GM21381 (cell line): Measurements from ENCODE around the gene PRPSAP2.

Source experiments
- ATAC-seq: cut with Tn5 transposase; IDR thresholded peaks from one replicate; pipeline ENCODE4 v1.9.1; 2021; ENCODE audit warnings: mild to moderate bottlenecking, moderate library complexity; ENCODE audit not compliant: unreplicated experiment

Gene PRPSAP2

DNA sequence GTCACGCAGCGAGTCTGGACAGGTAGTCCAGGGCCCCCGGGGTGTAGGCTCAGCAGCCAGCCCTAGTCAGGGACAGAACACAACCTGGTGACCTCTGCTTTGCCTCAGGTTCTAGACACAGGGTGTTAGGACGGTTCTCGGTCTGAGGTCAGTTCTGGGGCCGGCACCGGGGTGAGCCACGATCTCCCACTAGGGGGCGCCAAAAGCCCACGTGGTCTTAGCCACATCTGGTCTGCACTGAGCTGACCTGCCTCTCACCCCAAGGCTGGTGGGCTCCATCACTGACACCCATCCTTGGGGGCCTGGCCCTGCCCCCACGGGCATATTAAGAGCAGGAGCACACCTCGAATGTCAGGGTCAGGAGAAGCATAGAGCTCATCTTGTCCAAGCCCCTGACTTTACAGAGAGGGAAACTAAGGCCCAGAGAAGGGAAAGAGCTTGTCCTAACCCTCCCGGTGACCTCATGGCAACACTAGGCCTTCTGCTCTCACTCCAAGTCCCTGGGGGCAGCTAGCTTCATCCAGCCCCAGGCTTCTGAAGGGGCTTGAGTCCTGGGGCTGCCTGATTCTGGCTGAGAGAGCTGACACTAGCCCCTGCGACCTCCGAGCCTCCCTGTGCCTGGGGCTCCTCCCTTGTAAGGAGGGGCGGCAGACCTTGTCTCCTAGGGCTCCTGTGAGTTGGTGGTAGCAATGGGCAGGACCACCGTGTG is 103.0 kb downstream of the PRPSAP2 start:
- ATAC-seq, result no peak

DNA sequence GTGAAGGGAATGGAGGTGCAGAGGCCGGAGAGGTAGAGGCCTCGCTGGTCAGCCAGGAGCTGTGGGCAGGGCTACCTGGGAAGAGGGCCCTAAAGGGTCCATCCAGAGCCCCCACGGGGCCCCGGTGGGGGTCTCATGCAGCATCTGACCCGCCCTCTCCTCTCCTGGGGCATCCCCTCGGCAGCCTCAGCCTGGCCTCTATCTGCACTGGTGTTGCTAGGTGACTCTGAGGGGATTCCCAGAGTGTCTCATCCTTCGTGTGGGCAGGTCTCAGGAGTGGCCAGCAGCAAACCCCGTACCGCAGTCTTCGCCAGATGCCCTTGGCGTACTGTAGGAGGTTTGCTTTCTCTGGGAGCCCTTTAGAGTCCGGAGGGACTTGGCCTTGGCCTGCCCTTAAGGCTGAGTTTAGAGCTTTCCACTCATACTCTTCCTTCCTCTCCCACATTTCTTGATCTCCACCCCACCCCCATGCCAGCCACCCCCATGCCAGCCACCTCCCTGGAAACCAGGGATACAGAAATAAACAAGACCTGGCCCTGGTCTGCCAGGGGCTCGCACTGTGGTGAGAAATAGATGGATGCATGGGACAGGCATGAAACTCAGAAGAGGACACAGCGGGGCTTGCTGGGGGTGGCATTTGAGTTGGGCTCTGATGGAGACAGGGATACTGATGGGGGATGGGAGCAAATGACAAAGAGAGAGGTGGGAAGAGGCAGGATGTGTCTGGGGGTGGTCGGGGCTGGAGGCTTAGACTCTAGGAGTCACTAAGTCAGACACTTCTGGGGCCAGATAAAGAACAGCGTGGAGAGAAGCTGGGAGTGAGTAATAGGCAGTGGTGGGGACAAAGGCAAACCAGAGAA is 103.9 kb downstream of the PRPSAP2 start:
- ATAC-seq, result no peak

DNA sequence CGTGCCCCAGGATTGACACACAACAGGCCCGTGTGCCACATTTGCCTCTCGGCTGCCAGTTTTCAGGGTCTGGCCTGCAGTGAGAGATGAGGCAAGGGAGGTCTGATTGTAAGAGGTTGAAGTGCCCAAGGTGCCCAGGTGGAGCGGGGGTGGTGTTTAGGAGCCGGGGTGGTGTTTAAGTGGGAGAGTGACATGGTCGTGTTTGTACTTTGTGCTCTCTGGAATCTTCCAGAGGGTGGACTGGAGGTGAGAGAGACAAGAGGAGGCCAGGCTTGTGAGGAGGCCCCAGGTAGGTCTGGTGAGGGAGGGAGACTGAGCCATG is 104.5 kb downstream of the PRPSAP2 start:
- no peak for ATAC-seq

DNA sequence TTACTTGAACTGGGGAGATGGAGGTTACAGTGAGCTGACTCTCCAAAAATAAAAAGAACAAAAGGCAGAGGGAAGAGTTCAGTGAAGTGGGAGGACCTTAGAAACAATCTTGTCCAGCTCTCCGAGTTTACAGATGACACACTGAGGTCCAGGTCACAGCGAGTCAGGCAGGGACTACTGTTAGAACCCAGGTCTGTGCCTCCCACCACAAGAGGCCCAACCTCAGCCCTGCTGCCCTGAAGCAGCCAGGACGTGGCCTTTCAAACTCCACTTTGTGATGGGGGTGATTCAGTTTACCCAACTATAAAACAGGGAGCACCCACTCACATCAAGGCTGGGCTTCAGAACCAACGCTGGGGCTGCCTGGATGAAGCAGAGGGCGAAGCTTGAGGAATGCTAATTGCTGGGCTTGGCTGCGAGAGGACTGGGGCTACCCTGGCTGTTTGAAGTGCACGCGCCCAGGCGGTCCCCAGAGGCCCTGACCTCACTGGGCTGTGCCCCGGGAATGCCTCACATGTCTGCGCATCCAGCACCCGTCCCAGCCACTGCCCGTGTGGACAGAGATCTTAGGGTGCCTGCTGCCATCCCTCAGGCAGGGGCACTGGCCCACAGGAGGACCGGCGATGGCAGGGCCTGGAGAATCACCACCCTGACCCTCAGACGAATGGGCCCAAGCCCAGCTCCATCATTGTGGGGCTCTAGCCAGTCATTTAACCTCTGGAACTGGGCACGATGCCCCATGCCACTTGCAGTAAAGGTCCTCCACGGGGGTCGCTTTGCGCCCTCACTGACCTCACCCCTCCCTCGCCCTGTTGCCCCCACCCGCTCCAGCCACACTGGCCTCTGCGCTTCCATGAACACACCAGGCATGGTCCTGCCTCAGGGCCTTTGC is 105.4 kb downstream of the PRPSAP2 start:
- ATAC-seq, result no peak

DNA sequence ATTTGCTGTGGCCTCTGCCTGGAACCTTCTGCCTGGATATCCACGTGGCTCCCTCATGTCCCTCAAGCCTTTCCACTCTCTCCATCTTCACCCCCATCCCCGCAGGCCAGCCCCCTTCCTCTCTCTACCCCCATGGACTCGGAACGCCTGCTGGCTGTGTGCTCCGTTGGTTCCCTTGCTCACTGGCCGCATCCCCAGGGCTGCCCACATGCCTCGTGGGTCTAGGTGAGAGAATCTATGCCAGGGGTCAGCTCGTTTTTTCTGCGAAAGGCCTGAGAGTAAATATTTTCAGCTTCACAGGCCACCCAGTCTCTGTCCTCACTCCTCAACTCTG is 106.1 kb downstream of the PRPSAP2 start:
- ATAC-seq, result no peak

DNA sequence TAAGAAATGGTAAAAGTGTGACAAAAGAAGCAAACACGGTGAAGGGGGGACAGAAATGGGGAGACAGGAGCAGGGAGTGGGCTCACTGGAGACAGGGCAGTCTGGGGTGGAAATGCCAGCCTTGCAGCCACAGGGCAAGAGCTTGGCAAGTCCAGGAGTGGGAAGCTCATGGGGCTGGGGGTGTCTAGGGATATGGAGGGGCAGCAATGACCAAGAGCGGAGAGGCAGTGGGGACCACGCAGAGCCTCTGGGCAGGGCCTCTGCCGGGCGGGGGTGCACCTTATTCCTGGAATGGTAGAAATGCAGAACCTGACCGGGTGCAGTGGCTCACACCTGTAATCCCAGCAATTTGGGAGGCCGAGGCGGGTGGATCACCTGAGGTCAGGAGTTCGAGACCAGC is 106.6 kb downstream of the PRPSAP2 start:
- no peak for ATAC-seq

DNA sequence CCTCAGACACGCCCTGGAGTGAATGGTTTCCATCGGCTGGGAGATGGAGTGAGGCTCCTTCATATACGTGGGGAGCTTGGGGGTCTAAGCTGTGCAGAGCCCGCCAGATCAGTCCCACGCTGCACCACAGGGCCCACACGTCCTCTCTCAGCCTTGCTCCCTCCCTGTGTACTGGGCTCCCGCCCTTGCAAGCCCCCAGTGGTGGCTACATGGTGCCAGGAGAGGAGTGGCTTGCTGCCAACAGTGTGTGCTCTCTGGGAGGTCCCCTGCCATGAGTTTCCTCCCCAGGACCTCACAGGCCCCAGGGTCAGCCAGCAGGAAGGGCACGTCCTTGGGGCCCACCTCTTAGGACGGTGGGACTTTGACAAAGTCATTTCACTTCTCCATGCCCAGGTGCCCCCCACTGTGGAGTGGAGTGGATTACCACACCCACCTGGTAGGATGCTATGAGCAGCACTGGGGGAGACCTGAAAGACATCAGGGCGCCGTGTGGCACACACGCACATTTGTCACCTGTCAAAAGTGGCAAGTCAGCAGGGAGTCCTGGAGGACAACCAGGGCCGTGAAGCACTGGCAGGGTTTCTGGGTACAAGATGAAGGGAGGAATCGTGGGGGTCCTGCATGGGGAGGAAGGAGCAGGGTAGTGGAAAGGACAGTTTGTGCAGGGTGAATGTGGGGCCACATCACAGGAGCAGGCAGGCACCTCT is 107.8 kb downstream of the PRPSAP2 start:
- no peak for ATAC-seq

DNA sequence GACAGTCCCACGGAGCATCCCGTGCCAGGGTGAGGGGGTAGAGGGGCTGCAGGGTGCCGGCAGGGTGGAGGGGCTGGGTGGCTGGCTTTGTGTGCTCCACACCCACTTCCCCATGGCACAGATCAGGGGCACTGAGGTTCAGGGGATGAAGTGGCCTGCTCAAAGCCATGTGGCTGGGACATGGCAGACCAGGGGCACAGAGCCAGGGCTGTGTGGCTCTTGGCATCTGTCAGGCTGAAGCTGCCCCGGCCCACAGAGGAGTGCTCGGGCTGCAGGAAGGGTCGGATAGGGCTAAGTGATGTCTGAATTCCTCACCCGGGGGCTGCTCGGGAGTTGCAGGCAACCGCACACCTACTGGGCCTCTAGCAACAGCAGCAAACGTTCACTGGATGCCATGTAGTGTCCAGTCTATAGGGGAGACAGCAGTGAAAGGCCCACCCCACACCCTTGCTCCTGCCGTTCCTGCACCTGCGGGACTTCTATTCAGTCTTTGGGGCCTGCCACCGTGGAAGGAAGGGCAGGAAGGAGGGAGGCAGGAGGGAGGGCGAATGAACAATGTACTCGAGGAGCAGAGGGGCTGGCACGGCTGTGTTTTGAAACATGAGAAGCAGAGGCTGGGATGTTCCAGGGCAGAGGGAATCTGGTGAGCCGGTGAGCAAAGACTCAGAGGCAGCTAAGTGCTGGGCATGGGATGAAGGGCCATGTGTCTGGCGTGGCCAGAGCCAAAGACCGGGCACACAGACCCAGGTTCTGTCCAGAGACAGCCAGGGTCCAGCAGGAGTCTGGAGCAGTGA is 109.1 kb downstream of the PRPSAP2 start:
- no peak for ATAC-seq

DNA sequence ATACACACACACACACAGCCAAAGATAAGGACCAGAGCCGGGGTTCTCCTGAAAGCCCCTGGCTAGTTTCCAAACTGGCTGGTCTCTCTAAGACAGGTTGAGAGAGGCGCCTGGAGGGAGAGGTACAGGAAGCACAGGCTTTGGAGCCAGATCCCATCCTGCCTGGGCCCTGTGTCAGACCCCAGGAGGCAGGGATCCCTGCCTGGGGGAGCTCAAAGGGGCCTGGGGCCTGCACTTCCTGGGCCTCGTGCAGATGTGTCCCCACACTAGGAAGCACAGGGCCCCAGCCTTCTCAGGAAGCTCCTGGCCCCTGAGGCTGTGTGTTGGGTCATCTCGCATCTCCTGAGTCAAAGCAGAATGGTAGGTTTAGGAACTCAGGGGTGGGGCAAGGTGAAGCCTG is 110.0 kb downstream of the PRPSAP2 start:
- ATAC-seq, result no peak

DNA sequence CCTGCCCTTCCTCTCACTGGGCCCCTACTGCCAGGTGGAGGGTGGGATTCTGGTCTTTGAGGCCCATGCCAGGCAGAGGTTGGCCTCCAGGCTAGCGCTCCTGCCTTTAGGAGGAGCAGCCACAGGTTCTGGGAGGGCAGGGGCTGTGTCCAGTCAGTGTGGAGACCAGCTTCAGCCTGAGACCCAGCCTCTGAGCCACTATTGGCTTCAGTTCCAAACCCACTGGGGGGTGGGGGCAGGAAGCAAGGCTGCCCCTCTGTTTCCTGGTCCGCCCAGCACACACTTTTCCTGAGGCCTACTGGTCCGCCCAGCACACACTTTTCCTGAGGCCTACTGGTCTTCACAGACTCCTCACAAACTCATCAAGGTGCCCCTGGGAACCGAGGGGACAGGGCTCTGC is 110.4 kb downstream of the PRPSAP2 start:
- no peak for ATAC-seq

DNA sequence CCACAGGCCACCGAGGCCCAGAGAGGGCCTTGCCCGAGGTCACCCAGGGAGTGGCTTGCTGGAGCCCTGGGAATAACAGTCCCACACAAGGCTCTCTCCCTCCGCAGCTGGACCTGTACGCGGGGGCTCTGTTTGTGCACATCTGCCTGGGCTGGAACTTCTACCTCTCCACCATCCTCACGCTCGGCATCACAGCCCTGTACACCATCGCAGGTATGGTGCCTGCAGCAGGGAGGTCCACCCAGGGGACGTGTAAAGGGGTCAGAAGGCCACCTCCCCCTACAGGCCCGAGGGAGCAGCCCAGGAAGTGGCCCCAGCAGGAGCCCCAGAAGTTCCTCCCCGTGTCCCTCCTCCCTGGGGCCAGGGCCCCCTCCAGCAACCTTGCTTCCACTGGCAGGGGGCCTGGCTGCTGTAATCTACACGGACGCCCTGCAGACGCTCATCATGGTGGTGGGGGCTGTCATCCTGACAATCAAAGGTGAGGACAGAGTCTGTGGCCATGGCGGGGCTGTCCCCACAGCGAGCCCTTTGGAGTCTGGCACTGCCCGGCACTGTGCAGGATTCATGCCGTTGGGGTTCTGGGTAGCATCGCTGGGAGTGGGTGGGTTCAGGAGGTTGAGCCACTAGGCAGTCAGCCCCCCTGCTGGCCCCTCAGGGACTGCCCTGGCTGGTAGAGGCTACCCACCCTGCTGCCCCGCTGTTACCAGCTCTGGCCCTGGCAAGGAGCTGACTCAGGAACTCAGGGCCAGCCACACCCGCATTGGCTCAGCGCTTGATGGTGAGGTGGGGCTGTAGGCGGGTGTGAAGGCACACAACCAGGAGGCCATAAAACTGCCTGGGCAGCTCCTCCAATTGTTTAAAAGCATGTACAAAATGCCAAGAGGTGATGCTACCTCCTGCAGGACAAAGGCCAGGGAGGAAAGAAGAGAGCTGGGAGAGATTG is 111.3 kb downstream of the PRPSAP2 start:
- ATAC-seq, result no peak

DNA sequence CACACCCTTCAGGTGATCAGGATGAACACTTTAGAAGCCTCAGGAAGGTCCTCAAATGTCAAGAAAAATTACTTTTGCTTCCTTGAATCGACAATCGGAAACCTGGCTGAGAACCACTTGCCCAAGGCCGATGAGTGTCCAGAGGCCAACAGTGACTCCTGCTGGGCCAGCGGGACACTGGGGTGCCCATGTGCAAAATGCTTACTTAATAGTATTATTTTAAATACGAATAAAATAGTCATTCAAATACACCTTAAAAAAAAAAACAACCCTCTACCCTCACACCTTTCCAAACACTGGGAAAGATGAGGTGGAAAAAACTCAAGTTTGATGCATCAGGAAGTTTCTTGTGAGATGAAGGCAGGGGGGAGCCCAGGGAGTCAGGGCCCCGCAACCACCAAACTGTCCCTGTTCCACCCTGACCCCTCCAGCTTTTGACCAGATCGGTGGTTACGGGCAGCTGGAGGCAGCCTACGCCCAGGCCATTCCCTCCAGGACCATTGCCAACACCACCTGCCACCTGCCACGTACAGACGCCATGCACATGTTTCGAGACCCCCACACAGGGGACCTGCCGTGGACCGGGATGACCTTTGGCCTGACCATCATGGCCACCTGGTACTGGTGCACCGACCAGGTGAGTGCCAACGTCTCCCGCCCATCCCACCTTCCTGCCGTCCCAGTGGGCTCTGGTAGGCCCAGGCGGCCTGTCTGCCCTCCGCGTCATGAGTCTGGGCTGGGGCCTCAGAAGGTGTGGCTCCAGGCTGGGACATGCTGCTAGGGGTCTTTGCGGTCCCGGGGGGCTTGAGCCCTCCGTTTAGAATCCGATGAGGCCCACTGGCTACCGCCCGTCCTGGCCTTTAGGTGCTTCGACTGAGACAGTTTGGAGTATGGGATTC is 112.9 kb downstream of the PRPSAP2 start:
- ATAC-seq, result no peak

DNA sequence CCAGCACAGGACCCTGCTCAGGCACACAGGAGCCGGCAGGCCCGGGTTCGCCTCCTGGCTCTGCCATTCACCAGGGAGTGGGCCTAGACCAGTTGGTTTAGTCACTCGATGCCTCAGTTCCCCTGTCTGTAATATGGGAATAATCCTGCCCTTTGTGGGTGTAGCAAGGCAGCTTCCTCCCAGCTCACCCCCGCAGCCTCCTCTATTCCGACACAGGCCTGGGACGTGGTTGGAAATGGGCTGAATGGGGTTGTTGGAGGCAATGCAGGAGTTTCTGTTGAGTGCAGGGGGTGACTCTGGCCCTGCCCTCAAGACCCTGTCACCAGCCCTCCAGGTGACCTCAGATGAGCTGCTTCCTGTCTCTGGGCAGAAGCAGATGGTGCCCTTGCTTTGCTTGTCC is 113.9 kb downstream of the PRPSAP2 start:
- no peak for ATAC-seq

DNA sequence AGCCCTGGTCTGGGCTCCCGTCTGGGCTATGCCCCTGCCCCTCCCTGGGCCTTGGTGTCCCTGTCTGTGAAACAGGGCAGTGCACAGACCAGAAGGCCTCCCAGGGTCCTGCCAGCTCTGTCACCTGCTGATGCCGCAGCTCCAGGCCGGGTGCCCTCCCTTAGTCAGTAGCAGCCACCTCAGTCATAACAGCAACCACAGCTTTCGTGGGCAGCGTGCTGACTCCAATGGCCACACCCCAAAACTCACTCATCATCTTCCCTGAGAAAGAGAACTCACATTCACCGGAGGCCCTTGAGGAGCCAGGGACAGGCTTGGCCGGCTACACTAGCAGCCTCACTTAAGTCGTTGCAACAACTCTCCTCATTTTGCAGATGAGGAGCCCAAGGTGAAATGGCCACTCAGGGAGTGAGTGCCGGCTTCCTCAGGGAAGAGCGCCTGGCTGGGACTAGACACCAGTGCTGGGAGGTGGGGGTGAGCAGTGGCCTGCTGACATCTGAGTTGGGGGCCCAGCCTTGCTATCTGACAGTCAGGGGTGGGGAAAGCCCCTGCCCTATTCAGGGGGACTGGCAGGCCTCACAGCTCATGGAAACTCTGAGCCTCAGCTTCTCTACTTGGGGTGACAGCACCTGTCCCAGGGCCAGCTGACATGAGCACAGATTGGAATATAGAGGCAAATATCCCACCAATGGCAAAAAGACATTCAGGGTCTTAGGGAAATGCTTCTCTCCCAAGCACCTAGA is 116.6 kb downstream of the PRPSAP2 start:
- ATAC-seq, result no peak

DNA sequence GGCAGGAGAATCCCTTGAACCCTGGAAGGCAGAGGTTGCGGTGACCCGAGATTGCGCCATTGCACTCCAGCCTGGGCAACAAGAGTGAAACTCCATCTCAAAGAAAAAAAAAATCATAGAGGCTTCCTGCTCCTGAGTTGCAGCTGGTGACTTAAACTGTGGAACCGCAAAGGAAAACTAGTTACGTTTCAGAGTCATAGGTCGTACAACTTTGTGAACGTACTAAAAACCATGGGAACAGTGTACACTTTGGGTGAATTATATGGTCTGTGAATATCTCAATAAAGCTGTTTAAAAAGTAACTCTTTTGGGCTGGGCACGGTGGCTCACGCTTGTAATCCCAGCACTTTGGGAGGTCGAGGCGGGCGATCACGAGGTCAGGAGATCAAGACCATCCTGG is 117.7 kb downstream of the PRPSAP2 start:
- ATAC-seq, result no peak

DNA sequence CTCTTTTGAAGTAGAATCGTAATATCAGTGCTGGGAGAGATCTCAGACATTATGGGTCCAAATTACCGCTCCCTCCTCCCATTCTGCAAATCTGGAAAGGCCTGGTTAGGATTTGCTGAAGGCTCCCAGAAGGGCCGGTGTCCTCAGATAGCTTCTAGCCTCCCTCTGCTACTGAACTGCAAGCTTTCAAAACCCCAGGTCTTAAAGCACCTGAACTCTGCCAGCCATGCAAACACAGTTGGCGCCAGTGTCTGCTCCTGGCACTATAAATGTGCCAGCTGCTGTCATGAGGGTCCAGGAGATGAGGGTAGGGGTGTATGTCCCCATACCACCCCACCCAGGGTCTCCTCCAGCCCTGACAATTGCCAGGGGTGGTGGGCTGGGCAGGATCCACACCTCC is 118.3 kb downstream of the PRPSAP2 start:
- no peak for ATAC-seq

DNA sequence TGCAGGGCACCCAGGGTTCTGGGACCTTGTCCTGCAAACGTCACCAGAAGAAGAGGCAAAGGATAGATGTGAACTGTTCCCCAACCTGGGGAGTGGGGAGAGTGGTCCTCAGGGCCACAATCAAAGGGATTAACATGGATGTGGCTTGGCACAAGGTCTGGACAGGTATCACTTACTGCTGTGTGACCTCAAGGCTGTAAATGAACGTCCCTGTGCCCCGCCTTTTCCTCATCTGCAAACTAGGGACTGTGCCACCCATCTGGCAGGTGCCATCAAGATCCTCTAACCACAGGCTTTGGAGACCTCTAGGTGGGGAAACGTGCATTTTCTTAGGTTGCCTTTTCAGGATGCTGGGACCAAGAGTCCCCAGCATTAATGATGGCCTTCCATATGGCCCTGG is 119.1 kb downstream of the PRPSAP2 start:
- no peak for ATAC-seq
